Vagina (tissue), 2 donors: ENCODE measurements around the gene GATM. TPM values are rescaled to one million over a fixed set of nuclear protein-coding genes. Genes with fewer than 3 reads are reported as not detected.

Source experiments
- DNase-seq, 2 donors: peaks; one replicate each; pipeline ENCODE4 v3.0.0-alpha.2; 2017; ENCODE audit errors: extremely low spot score in 2 of 2
- H3K27ac ChIP-seq: fragments of 200-600 bp; sonication (generic); one replicate; pipeline ENCODE4 v1.5.1; 2019
- H3K27me3 ChIP-seq: fragments of 200-600 bp; sonication (generic); one replicate; pipeline ENCODE4 v1.5.1; 2019
- H3K36me3 ChIP-seq, 2 donors: fragments of 200-600 bp; sonication (generic); one replicate each; pipeline ENCODE4 v1.5.1; 2017 to 2019
- H3K4me1 ChIP-seq: fragments of 200-600 bp; sonication (generic); one replicate; pipeline ENCODE4 v1.5.1; 2019
- H3K4me3 ChIP-seq, 2 donors: fragments of 200-600 bp; sonication (generic); 1 replicate in 1 of 2; 2 replicates in 1 of 2; pipeline ENCODE4 v1.5.1; 2016 to 2019
- H3K9me3 ChIP-seq: fragments of 200-600 bp; sonication (generic); one replicate; pipeline ENCODE4 v1.5.1; 2019
- POLR2A ChIP-seq, 2 donors: fragments of 450-650 bp; IDR thresholded peaks; one replicate each; pipeline ENCODE4 v1.6.1; 2017; ENCODE audit warnings: antibody characterized with exemption in 2 of 2, mild to moderate bottlenecking in 2 of 2, moderate library complexity in 2 of 2
- POLR2AphosphoS5 ChIP-seq, 2 donors: sonication (generic); formaldehyde crosslinking; IDR thresholded peaks; one replicate each; pipeline ENCODE4 v1.9.0; 2017; ENCODE audit warnings: antibody characterized with exemption in 2 of 2, mild to moderate bottlenecking in 2 of 2, low read depth in 1 of 2; ENCODE audit not compliant: insufficient read depth in 1 of 2
- intact Hi-C: fragments of 100-400 bp; cut with DNase I; formaldehyde crosslinking; loops from one replicate; pipeline ENCODE4 v1.15.1; 2023
- total RNA-seq: library from RNA; depleted of rRNA; stranded (reverse); fragments of >200 nt; gene quantifications from one replicate; pipeline ENCODE4 v1.2.3, GENCODE V29; 2016
- TF ChIP-seq, protein P1 (sequence below), 3 experiments: fragments of 450-650 bp in 2 of 3; fragments of 200-600 bp in 1 of 3; sonication (generic) in 1 of 3; IDR thresholded peaks; one replicate each; pipeline ENCODE4 v1.5.1; 2017 to 2019; ENCODE audit warnings: antibody characterized with exemption in 3 of 3, mild to moderate bottlenecking in 2 of 3, moderate library complexity in 2 of 3

Gene GATM
- total RNA-seq, 1 donor from 2014 or later = 50.1 TPM

GRCh38 chr15:45389351-45389750, 11.0 kb upstream of the GATM start:
- TF ChIP-seq POLR2A (IDR thresholded peaks at IDR 0.05) = no peak
- TF ChIP-seq POLR2AphosphoS5 (IDR thresholded peaks at IDR 0.05; ENCODE audit: insufficient read depth in 1 of 2, low read depth in 1 of 2) = no peak
- TF ChIP-seq, protein P1, sequence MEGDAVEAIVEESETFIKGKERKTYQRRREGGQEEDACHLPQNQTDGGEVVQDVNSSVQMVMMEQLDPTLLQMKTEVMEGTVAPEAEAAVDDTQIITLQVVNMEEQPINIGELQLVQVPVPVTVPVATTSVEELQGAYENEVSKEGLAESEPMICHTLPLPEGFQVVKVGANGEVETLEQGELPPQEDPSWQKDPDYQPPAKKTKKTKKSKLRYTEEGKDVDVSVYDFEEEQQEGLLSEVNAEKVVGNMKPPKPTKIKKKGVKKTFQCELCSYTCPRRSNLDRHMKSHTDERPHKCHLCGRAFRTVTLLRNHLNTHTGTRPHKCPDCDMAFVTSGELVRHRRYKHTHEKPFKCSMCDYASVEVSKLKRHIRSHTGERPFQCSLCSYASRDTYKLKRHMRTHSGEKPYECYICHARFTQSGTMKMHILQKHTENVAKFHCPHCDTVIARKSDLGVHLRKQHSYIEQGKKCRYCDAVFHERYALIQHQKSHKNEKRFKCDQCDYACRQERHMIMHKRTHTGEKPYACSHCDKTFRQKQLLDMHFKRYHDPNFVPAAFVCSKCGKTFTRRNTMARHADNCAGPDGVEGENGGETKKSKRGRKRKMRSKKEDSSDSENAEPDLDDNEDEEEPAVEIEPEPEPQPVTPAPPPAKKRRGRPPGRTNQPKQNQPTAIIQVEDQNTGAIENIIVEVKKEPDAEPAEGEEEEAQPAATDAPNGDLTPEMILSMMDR (IDR thresholded peaks at IDR 0.05) = no peak
- no peak for DNase-seq
- Histone ChIP-seq H3K4me1 (peaks cover 19% of the 10 kb centered on the region), H3K27ac (no peak overlapping the region), H3K27me3 (no peaks in the 10 kb centered on the region), H3K36me3 (no peaks in the 10 kb centered on the region), H3K4me3 (no peak overlapping the region), H3K9me3 (no peaks in the 10 kb centered on the region)
- intact Hi-C loops = no loop called here

- no peaks in the 10 kb centered on the region for H3K9me3 ChIP-seq
- no peak for DNase-seq
- H3K4me3 ChIP-seq = no peak overlapping the region
- H3K4me1 ChIP-seq = peaks cover 19% of the 10 kb centered on the region
- H3K36me3 ChIP-seq = no peaks in the 10 kb centered on the region
- peak overlapping the region; percentile 43 for H3K27ac ChIP-seq
- no peak for TF ChIP-seq POLR2A (IDR thresholded peaks at IDR 0.05)
- TF ChIP-seq, protein P1 (IDR thresholded peaks at IDR 0.05) = no peak
- TF ChIP-seq POLR2AphosphoS5 (IDR thresholded peaks at IDR 0.05; ENCODE audit: insufficient read depth in 1 of 2, low read depth in 1 of 2) = no peak
- H3K27me3 ChIP-seq = no peaks in the 10 kb centered on the region
- intact Hi-C loops = no loop called here
These were observed 9.2 kb upstream of the GATM start for GRCh38 chr15:45387380-45388007.

DNA sequence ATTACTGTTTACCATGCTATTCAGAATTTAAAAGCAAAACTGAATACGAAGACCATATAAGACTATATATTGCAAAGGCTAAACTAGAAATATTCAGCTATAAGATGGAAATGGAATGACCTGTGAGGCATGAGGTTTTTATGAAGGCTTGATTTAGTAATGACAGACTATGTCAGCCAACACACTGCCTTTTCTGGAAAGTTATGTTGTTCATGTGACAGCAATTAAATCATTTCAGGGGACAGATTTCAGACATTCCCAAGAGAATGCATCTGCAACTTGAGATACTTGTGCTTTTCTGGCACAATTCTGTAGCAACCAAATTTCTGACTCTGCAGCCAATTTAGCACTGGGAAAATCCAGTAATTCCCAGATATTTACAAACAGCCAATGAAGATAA, 8.6 kb upstream of the GATM start:
- Histone ChIP-seq H3K36me3 (no peaks in the 10 kb centered on the region), H3K4me3 (no peak overlapping the region), H3K4me1 (peaks cover 19% of the 10 kb centered on the region), H3K27ac (peak overlapping the region; percentile 43), H3K9me3 (no peaks in the 10 kb centered on the region), H3K27me3 (no peaks in the 10 kb centered on the region)
- TF ChIP-seq, protein P1 (IDR thresholded peaks at IDR 0.05) = no peak
- intact Hi-C loops = no loop called here
- no peak for DNase-seq

DNA sequence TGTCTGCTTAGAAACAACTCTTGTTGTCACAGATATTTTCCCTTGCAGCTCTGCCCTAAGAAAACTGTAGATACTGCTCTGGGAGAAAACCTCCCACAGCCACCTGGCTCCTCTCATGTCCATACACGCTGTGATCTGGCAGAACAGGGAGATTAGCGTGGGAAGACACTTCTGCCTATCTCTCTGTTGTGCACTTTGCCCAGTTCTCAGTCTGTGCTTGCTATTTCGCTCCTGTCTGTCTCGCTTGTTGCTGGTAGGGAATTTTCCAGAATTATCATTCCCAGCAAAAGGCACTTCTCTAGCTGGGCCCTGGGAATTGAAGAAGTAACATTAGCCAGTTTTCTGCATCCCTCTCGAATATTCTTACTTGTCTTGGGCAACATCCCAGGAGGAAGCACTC, 8.1 kb upstream of the GATM start:
- DNase-seq = no peak

GRCh38 chr15:45385590-45385989, 7.2 kb upstream of the GATM start:
- Histone ChIP-seq H3K27ac (peak overlapping the region; percentile 43), H3K27me3 (no peaks in the 10 kb centered on the region), H3K36me3 (no peaks in the 10 kb centered on the region), H3K4me1 (peaks cover 19% of the 10 kb centered on the region), H3K9me3 (no peaks in the 10 kb centered on the region), H3K4me3 (no peak overlapping the region)
- no peak for DNase-seq
- intact Hi-C loops = no loop called here
- TF ChIP-seq POLR2A (IDR thresholded peaks at IDR 0.05) (no peak), POLR2AphosphoS5 (IDR thresholded peaks at IDR 0.05; ENCODE audit: insufficient read depth in 1 of 2, low read depth in 1 of 2) (no peak)
- TF ChIP-seq, protein P1 (IDR thresholded peaks at IDR 0.05) = no peak

More for the DNA sequence above, 8.1 kb upstream of the GATM start:
- TF ChIP-seq POLR2AphosphoS5 (IDR thresholded peaks at IDR 0.05; ENCODE audit: insufficient read depth in 1 of 2, low read depth in 1 of 2) (peak in 1 of 2 donors; percentile 23), POLR2A (IDR thresholded peaks at IDR 0.05) (no peak)
- TF ChIP-seq, protein P1 (IDR thresholded peaks at IDR 0.05) = no peak
- Histone ChIP-seq H3K9me3 (no peaks in the 10 kb centered on the region), H3K27ac (peak overlapping the region; percentile 43), H3K4me3 (no peak overlapping the region), H3K4me1 (peaks cover 19% of the 10 kb centered on the region), H3K36me3 (no peaks in the 10 kb centered on the region), H3K27me3 (no peaks in the 10 kb centered on the region)
- intact Hi-C loops = no loop called here
